ENCODE results near the gene ZP1. TPM values are rescaled to one million over a fixed set of nuclear protein-coding genes. Genes with fewer than 3 reads are reported as not detected.
"Not testable (repeated sequence)": the region's sequence is repeated elsewhere in the genome, so short reads cannot be mapped to it uniquely, and the experiment has no call there.

ZP1 gene
- total RNA-seq (2012; rRNA removed), result 0.76 and 3.7 TPM in 2 replicates

GRCh38 chr11:60866911-60867870, at the start of gene ZP1:
TSS of gene ZP1 (plus strand) at chr11:60867542. CDS start at chr11:60867562, 20 bp downstream.
- no peak within 1 kb of the TSS for H3K9ac ChIP-seq (ENCODE audit: low read depth, low read length)
- no peak within 1 kb of the TSS for H3K4me3 ChIP-seq (ENCODE audit: low read length)
- peaks cover 10% of the 10 kb centered on the region for H3K27me3 ChIP-seq (ENCODE audit: control insufficient read depth, insufficient read depth, low read length)
- no peaks in the 10 kb centered on the region for H3K36me3 ChIP-seq (ENCODE audit: insufficient read depth, low read length)
- no peaks in the 10 kb centered on the region for H3K9me3 ChIP-seq (replicated peaks; ENCODE audit: low read length)
- H3K4me2 ChIP-seq (ENCODE audit: low read length), result no peak within 1 kb of the TSS
- H3K4me1 ChIP-seq (ENCODE audit: control insufficient read depth, insufficient read depth, low read length), result peaks cover 14% of the 10 kb centered on the region

GRCh38 chr11:60818057-60818456, 49.3 kb upstream of the ZP1 start:
- no peaks in the 10 kb centered on the region for H3K36me3 ChIP-seq (ENCODE audit: insufficient read depth, low read length)
- peaks cover 35% of the 10 kb centered on the region for H3K27me3 ChIP-seq (ENCODE audit: control insufficient read depth, insufficient read depth, low read length)
- H3K9me3 ChIP-seq (replicated peaks; ENCODE audit: low read length), result peaks cover 10% of the 10 kb centered on the region
- H3K9ac ChIP-seq (ENCODE audit: low read depth, low read length), result no peak overlapping the region
- no peaks in the 10 kb centered on the region for H3K4me1 ChIP-seq (ENCODE audit: control insufficient read depth, insufficient read depth, low read length)
- no peak overlapping the region for H3K4me3 ChIP-seq (ENCODE audit: low read length)
- H3K4me2 ChIP-seq (ENCODE audit: low read length), result no peak overlapping the region

- no peak overlapping the region for H3K4me2 ChIP-seq (ENCODE audit: low read length)
- H3K9ac ChIP-seq (ENCODE audit: low read depth, low read length), result no peak overlapping the region
- H3K36me3 ChIP-seq (ENCODE audit: insufficient read depth, low read length), result no peaks in the 10 kb centered on the region
Observed at GRCh38 chr11:60821827-60822599, 45.3 kb upstream of the ZP1 start.

GRCh38 chr11:60823745-60824306, 43.5 kb upstream of the ZP1 start:
- not testable (repeated sequence) for H3K4me2 ChIP-seq (ENCODE audit: low read length); H3K4me1 ChIP-seq (ENCODE audit: control insufficient read depth, insufficient read depth, low read length); H3K9me3 ChIP-seq (replicated peaks; ENCODE audit: low read length); H3K4me3 ChIP-seq (ENCODE audit: low read length); H3K9ac ChIP-seq (ENCODE audit: low read depth, low read length); H3K36me3 ChIP-seq (ENCODE audit: insufficient read depth, low read length)
- H3K27me3 ChIP-seq (ENCODE audit: control insufficient read depth, insufficient read depth, low read length), result peaks cover 66% of the 10 kb centered on the region

More at GRCh38 chr11:60821827-60822599, 45.3 kb upstream of the ZP1 start:
- no peaks in the 10 kb centered on the region for H3K4me1 ChIP-seq (ENCODE audit: control insufficient read depth, insufficient read depth, low read length)
- H3K9me3 ChIP-seq (replicated peaks; ENCODE audit: low read length), result peaks cover 2% of the 10 kb centered on the region
- peaks cover 52% of the 10 kb centered on the region for H3K27me3 ChIP-seq (ENCODE audit: control insufficient read depth, insufficient read depth, low read length)
- no peak overlapping the region for H3K4me3 ChIP-seq (ENCODE audit: low read length)

- peaks cover 60% of the 10 kb centered on the region for H3K27me3 ChIP-seq (ENCODE audit: control insufficient read depth, insufficient read depth, low read length)
- no peaks in the 10 kb centered on the region for H3K36me3 ChIP-seq (ENCODE audit: insufficient read depth, low read length)
- H3K9ac ChIP-seq (ENCODE audit: low read depth, low read length), result no peak overlapping the region
- H3K9me3 ChIP-seq (replicated peaks; ENCODE audit: low read length), result no peaks in the 10 kb centered on the region
- no peak overlapping the region for H3K4me3 ChIP-seq (ENCODE audit: low read length)
- no peak overlapping the region for H3K4me2 ChIP-seq (ENCODE audit: low read length)
- no peaks in the 10 kb centered on the region for H3K4me1 ChIP-seq (ENCODE audit: control insufficient read depth, insufficient read depth, low read length)
Observed at GRCh38 chr11:60825118-60825517, 42.2 kb upstream of the ZP1 start.

- H3K36me3 ChIP-seq (ENCODE audit: insufficient read depth, low read length), result no peaks in the 10 kb centered on the region
- H3K4me1 ChIP-seq (ENCODE audit: control insufficient read depth, insufficient read depth, low read length), result no peaks in the 10 kb centered on the region
- no peak overlapping the region for H3K4me2 ChIP-seq (ENCODE audit: low read length)
- H3K9ac ChIP-seq (ENCODE audit: low read depth, low read length), result no peak overlapping the region
- H3K27me3 ChIP-seq (ENCODE audit: control insufficient read depth, insufficient read depth, low read length), result peaks cover 54% of the 10 kb centered on the region
- no peak overlapping the region for H3K4me3 ChIP-seq (ENCODE audit: low read length)
- H3K9me3 ChIP-seq (replicated peaks; ENCODE audit: low read length), result no peaks in the 10 kb centered on the region
Observed at GRCh38 chr11:60825790-60826189, 41.6 kb upstream of the ZP1 start.

- no peak overlapping the region for H3K9ac ChIP-seq (ENCODE audit: low read depth, low read length)
Observed at GRCh38 chr11:60830478-60831142, 36.7 kb upstream of the ZP1 start.

GRCh38 chr11:60831143-60831500, 36.2 kb upstream of the ZP1 start:
- Histone ChIP-seq H3K27me3 (ENCODE audit: control insufficient read depth, insufficient read depth, low read length) (peaks cover 42% of the 10 kb centered on the region), H3K4me1 (ENCODE audit: control insufficient read depth, insufficient read depth, low read length) (peaks cover 9% of the 10 kb centered on the region)

More at GRCh38 chr11:60830478-60831142, 36.7 kb upstream of the ZP1 start:
- no peaks in the 10 kb centered on the region for H3K36me3 ChIP-seq (ENCODE audit: insufficient read depth, low read length)
- H3K4me2 ChIP-seq (ENCODE audit: low read length), result no peak overlapping the region
- peaks cover 4% of the 10 kb centered on the region for H3K4me1 ChIP-seq (ENCODE audit: control insufficient read depth, insufficient read depth, low read length)
- peaks cover 45% of the 10 kb centered on the region for H3K27me3 ChIP-seq (ENCODE audit: control insufficient read depth, insufficient read depth, low read length)
- H3K4me3 ChIP-seq (ENCODE audit: low read length), result no peak overlapping the region
- H3K9me3 ChIP-seq (replicated peaks; ENCODE audit: low read length), result no peaks in the 10 kb centered on the region

GRCh38 chr11:60831501-60832079, 35.8 kb upstream of the ZP1 start:
- Histone ChIP-seq H3K9ac (ENCODE audit: low read depth, low read length) (no peak overlapping the region), H3K27me3 (ENCODE audit: control insufficient read depth, insufficient read depth, low read length) (peaks cover 40% of the 10 kb centered on the region), H3K4me2 (ENCODE audit: low read length) (no peak overlapping the region), H3K4me3 (ENCODE audit: low read length) (no peak overlapping the region), H3K4me1 (ENCODE audit: control insufficient read depth, insufficient read depth, low read length) (peaks cover 9% of the 10 kb centered on the region), H3K36me3 (ENCODE audit: insufficient read depth, low read length) (no peaks in the 10 kb centered on the region), H3K9me3 (replicated peaks; ENCODE audit: low read length) (no peaks in the 10 kb centered on the region)

More at GRCh38 chr11:60831143-60831500, 36.2 kb upstream of the ZP1 start:
- Histone ChIP-seq H3K36me3 (ENCODE audit: insufficient read depth, low read length) (no peaks in the 10 kb centered on the region), H3K4me3 (ENCODE audit: low read length) (no peak overlapping the region), H3K9ac (ENCODE audit: low read depth, low read length) (no peak overlapping the region), H3K4me2 (ENCODE audit: low read length) (no peak overlapping the region), H3K9me3 (replicated peaks; ENCODE audit: low read length) (no peaks in the 10 kb centered on the region)

GRCh38 chr11:60834742-60835533, 32.4 kb upstream of the ZP1 start:
- no peak overlapping the region for H3K4me3 ChIP-seq (ENCODE audit: low read length)
- H3K9ac ChIP-seq (ENCODE audit: low read depth, low read length), result no peak overlapping the region
- peaks cover 9% of the 10 kb centered on the region for H3K4me1 ChIP-seq (ENCODE audit: control insufficient read depth, insufficient read depth, low read length)

More at GRCh38 chr11:60834742-60835533, 32.4 kb upstream of the ZP1 start:
- H3K36me3 ChIP-seq (ENCODE audit: insufficient read depth, low read length), result no peaks in the 10 kb centered on the region
- H3K27me3 ChIP-seq (ENCODE audit: control insufficient read depth, insufficient read depth, low read length), result peaks cover 15% of the 10 kb centered on the region
- H3K9me3 ChIP-seq (replicated peaks; ENCODE audit: low read length), result no peaks in the 10 kb centered on the region
- H3K4me2 ChIP-seq (ENCODE audit: low read length), result no peak overlapping the region

Measured in skeletal muscle satellite cell (primary cell).